Measurements from ENCODE around the gene TEKTIP1.
"Not testable (repeated sequence)": the region's sequence is repeated elsewhere in the genome, so short reads cannot be mapped to it uniquely, and the experiment has no call there.

TEKTIP1 gene

GRCh38 chr19:3563709-3564524 lies 24.9 kb downstream of the TEKTIP1 start:
- DNase-seq, result no peak

- DNase-seq, result no peak
These were observed 26.2 kb downstream of the TEKTIP1 start for GRCh38 chr19:3565139-3565538.

GRCh38 chr19:3570042-3570441 lies 31.1 kb downstream of the TEKTIP1 start:
- not testable (repeated sequence) for DNase-seq

GRCh38 chr19:3570606-3571011 lies 31.6 kb downstream of the TEKTIP1 start:
- no peak for DNase-seq

GRCh38 chr19:3572132-3572854 lies 33.3 kb downstream of the TEKTIP1 start:
- peak; percentile 99 for DNase-seq

GRCh38 chr19:3572855-3573161 lies 33.8 kb downstream of the TEKTIP1 start, which contains the start of gene HMG20B:
HMG20B (plus strand) TSS chr19:3572944; CDS start chr19:3573310, 366 bp downstream.
- no peak for DNase-seq

GRCh38 chr19:3573162-3573857 lies 34.3 kb downstream of the TEKTIP1 start:
- DNase-seq, result no peak

GRCh38 chr19:3573858-3574637 lies 35.1 kb downstream of the TEKTIP1 start:
- DNase-seq, result peak; percentile 64

- no peak for DNase-seq
These were observed 36.3 kb downstream of the TEKTIP1 start for GRCh38 chr19:3575260-3575741.

- DNase-seq, result no peak
These were observed 37.1 kb downstream of the TEKTIP1 start for GRCh38 chr19:3575949-3576673.

GRCh38 chr19:3576696-3577443 lies 37.9 kb downstream of the TEKTIP1 start:
- DNase-seq, result no peak

GRCh38 chr19:3577723-3578344 lies 38.9 kb downstream of the TEKTIP1 start:
- no peak for DNase-seq

- DNase-seq, result no peak
These were observed 39.4 kb downstream of the TEKTIP1 start for GRCh38 chr19:3578390-3578789.

GRCh38 chr19:3580156-3580934 lies 41.4 kb downstream of the TEKTIP1 start:
- no peak for DNase-seq

- DNase-seq, result not testable (repeated sequence)
These were observed 42.8 kb downstream of the TEKTIP1 start for GRCh38 chr19:3581792-3582191.

GRCh38 chr19:3584036-3584802 lies 45.2 kb downstream of the TEKTIP1 start:
- not testable (repeated sequence) for DNase-seq

GRCh38 chr19:3585301-3586126 lies 46.5 kb downstream of the TEKTIP1 start, which contains the start of gene GIPC3:
GIPC3 (plus strand) TSS chr19:3585478; CDS start chr19:3585598, 120 bp downstream.
- DNase-seq, result no peak

GRCh38 chr19:3586127-3586626 lies 47.2 kb downstream of the TEKTIP1 start:
- DNase-seq, result no peak

Measured in activated CD4-positive, alpha-beta T cell treated with anti-CD3 and anti-CD28 coated beads for 1 hour (primary cell).